Activated CD8-positive, alpha-beta T cell treated with anti-CD3 and anti-CD28 coated beads for 36 hours (primary cell): ENCODE measurements around the gene MICA. TPM values are rescaled to one million over a fixed set of nuclear protein-coding genes. Genes with fewer than 3 reads are reported as not detected.

Experiments
- ATAC-seq: fragments of 200-7000 bp; cut with Tn5 transposase; one replicate; pipeline ENCODE4 v1.10.0; 2021; ENCODE audit warnings: mild to moderate bottlenecking, moderate library complexity
- CTCF ChIA-PET: fragments of 350-600 bp; sonication (Branson Sonifier 250); formaldehyde crosslinking; loops from one replicate; lab custom pipeline; 2021; ENCODE audit warnings: antibody characterized with exemption; lab: Charles Lee
- POLR2A ChIA-PET: fragments of 350-600 bp; sonication (Branson Sonifier 250); formaldehyde crosslinking; loops from one replicate; lab custom pipeline; 2021; ENCODE audit warnings: antibody characterized with exemption; lab: Charles Lee
- DNase-seq: peaks from one replicate; pipeline ENCODE4 v3.0.0-alpha.2; 2020
- H3K27ac Mint-ChIP-seq: one replicate; pipeline ENCODE4 v1.8.0; 2021; ENCODE audit warnings: mild to moderate bottlenecking, mixed read lengths
- H3K27me3 Mint-ChIP-seq: one replicate; pipeline ENCODE4 v1.8.0; 2021; ENCODE audit warnings: mixed read lengths
- H3K36me3 Mint-ChIP-seq: one replicate; pipeline ENCODE4 v1.8.0; 2021; ENCODE audit warnings: low read depth, mixed read lengths
- H3K4me1 Mint-ChIP-seq: one replicate; pipeline ENCODE4 v1.8.0; 2021; ENCODE audit warnings: low read depth, mixed read lengths
- H3K4me3 Mint-ChIP-seq: one replicate; pipeline ENCODE4 v1.8.0; 2021; ENCODE audit warnings: mild to moderate bottlenecking, moderate library complexity, mixed read lengths
- H3K9me3 Mint-ChIP-seq: one replicate; pipeline ENCODE4 v1.8.0; 2021; ENCODE audit warnings: mixed read lengths
- intact Hi-C: fragments of 100-400 bp; cut with micrococcal nuclease; formaldehyde crosslinking; loops from one replicate; pipeline ENCODE4 v1.10.0; 2022
- total RNA-seq, 2 experiments: library from RNA; stranded (reverse); gene quantifications; one replicate each; pipeline ENCODE4 v1.2.3, GENCODE V29; 2021
- TF ChIP-seq, protein P1 (sequence below): fragments of 200-600 bp; IDR thresholded peaks from one replicate; pipeline ENCODE4 v1.8.0; 2022; ENCODE audit warnings: antibody characterized with exemption, mild to moderate bottlenecking

Gene MICA
- 1 to 10 TPM; 5.6 to 6.0 TPM for total RNA-seq

DNA sequence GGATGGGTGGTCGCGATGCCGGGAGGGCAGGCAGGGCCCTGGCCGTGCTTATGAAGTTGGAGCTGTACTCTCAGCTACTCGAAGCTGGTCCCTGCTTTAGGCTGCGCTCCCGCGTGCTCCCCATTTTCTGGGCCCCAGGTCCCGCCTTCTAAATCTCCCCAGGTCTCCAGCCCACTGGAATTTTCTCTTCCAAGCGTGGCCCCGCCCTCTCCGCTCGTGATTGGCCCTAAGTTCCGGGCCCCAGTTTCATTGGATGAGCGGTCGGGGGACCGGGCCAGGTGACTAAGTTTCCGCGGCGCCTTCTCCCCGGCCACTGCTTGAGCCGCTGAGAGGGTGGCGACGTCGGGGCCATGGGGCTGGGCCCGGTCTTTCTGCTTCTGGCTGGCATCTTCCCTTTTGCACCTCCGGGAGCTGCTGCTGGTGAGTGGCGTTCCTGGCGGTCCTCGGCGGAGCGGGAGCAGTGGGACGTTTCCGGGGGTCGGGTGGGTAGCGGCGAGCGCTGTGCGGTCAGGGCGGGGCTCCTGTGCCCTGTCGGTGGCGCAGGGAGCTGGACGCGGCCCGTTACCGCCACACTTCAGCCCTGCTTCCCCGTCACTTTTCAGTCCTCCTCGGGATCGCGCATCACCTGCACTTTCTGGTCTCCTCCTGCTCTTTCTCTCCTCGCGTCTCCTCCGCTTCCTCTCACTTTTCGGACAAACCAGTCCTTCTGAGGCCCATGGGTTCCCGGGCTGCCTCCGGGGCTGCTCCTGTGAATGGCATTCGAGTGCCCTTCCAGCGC lies at the start of gene MICA:
MICA (plus strand) TSS at position 313 of the 778 bp plus-strand sequence; CDS start at position 351, 38 bp downstream.
- ChIA-PET POLR2A (interaction anchor here (0.8 to 1.7 kb wide), 5 partner anchors 12 to 94 kb away, joined by 3 to 8 read pairs (median 3); partner anchors contain the start of gene MICB), CTCF (interaction anchor here (2.1 to 7.9 kb wide), 2 partner anchors 37 to 40 kb away, joined by 5 to 98 read pairs; no protein-coding TSS in a partner anchor)
- Mint-ChIP-seq H3K27ac (peak within 1 kb of the TSS; percentile 71), H3K4me3 (peak within 1 kb of the TSS; percentile 81), H3K27me3 (no peaks in the 10 kb centered on the region), H3K36me3 (peaks cover 2% of the 10 kb centered on the region), H3K4me1 (peaks cover 57% of the 10 kb centered on the region), H3K9me3 (no peaks in the 10 kb centered on the region)
- intact Hi-C loops, result no loop called here
- ATAC-seq, result peak; percentile 68
- TF ChIP-seq, protein P1, sequence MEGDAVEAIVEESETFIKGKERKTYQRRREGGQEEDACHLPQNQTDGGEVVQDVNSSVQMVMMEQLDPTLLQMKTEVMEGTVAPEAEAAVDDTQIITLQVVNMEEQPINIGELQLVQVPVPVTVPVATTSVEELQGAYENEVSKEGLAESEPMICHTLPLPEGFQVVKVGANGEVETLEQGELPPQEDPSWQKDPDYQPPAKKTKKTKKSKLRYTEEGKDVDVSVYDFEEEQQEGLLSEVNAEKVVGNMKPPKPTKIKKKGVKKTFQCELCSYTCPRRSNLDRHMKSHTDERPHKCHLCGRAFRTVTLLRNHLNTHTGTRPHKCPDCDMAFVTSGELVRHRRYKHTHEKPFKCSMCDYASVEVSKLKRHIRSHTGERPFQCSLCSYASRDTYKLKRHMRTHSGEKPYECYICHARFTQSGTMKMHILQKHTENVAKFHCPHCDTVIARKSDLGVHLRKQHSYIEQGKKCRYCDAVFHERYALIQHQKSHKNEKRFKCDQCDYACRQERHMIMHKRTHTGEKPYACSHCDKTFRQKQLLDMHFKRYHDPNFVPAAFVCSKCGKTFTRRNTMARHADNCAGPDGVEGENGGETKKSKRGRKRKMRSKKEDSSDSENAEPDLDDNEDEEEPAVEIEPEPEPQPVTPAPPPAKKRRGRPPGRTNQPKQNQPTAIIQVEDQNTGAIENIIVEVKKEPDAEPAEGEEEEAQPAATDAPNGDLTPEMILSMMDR, result no peak
- DNase-seq, result peak; percentile 77

DNA sequence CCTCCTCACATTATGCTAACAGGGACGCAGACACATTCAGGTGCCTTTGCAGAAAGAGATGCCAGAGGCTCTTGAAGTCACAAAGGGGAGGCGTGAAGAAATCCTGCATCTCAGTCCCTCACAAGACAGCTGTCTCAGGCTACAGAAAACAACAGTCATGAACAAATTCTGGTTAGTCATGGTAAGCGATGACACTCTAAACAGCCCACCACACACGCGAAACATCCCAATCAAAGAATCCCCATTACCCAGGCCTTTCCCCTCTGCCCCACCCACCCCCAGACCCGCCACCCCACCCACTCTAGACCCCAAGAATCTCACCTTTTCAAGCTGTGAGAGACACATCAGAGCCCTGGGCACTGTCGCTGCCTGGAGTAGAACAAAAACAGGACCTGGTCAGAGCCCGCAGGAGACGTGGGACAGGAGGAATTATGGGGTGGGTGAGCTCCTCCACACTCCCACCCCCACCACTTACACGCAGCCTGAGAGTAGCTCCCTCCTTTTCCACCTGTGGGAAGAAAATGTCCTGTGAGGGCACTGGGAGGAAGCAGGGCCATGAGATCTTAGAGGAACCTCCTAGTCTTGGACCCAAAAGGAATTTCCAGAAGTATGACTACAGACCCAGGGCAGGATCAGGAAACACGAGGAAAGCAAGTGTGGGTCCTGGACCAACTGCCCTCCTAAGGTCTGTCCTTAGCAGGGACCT lies 49.1 kb upstream of the MICA start:
- intact Hi-C loops, result loop anchor here (5.0 kb wide), 1 partner anchor 152 kb away; no protein-coding TSS in a partner anchor
- peak overlapping the region; percentile 90 for H3K4me3 Mint-ChIP-seq
- peaks cover 51% of the 10 kb centered on the region for H3K4me1 Mint-ChIP-seq
- no peaks in the 10 kb centered on the region for H3K9me3 Mint-ChIP-seq
- H3K27me3 Mint-ChIP-seq, result no peaks in the 10 kb centered on the region
- TF ChIP-seq, protein P1, result no peak
- ChIA-PET CTCF (interaction anchor here (1.3 to 1.4 kb wide), 2 partner anchors 9 to 12 kb away, joined by 3 to 6 read pairs; no protein-coding TSS in a partner anchor), POLR2A (interaction anchor here (0.7 to 4.6 kb wide), 14 partner anchors 10 to 195 kb away, joined by 3 to 52 read pairs (median 5); partner anchors contain the start of gene TCF19)
- DNase-seq, result no peak
- H3K36me3 Mint-ChIP-seq, result peaks cover 49% of the 10 kb centered on the region
- H3K27ac Mint-ChIP-seq, result peak overlapping the region; percentile 79
- ATAC-seq, result no peak

- H3K27ac Mint-ChIP-seq, result peak overlapping the region; percentile 79
- POLR2A ChIA-PET, result interaction anchor here (0.6 to 4.6 kb wide), 10 partner anchors 10 to 158 kb away, joined by 3 to 52 read pairs (median 7); partner anchors contain the start of gene MICB
- H3K36me3 Mint-ChIP-seq, result peaks cover 49% of the 10 kb centered on the region
- DNase-seq, result peak; percentile 31
- CTCF ChIA-PET, result interaction anchor here (1.4 kb wide), 1 partner anchor 10 kb away, joined by 3 read pairs; no protein-coding TSS in a partner anchor
- H3K27me3 Mint-ChIP-seq, result no peaks in the 10 kb centered on the region
- H3K4me1 Mint-ChIP-seq, result peaks cover 56% of the 10 kb centered on the region
- H3K9me3 Mint-ChIP-seq, result no peaks in the 10 kb centered on the region
- intact Hi-C loops, result loop anchor here (5.0 kb wide), 1 partner anchor 153 kb away; no protein-coding TSS in a partner anchor
- peak overlapping the region; percentile 90 for H3K4me3 Mint-ChIP-seq
- TF ChIP-seq, protein P1, result no peak
- ATAC-seq, result no peak
Measured at GRCh38 chr6:31354864-31355582, 48.4 kb upstream of the MICA start.

DNA sequence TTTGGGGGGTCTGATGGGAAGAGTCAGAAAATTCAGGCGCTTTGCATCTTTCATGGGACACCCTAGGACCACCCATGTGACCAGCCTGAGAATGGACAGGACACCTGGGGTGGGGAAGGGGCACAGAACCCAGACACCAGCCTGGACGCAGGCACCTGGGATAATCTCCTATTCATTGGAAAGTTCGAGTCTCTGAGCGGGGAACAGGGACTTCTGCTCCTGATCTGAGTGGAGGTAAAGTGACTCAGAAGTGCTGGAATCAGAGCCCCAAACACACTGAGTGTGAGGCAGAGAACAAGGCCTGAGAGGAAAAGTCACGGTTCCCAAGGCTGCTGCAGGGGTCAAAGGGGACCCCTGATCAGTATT lies 47.8 kb upstream of the MICA start:
- intact Hi-C loops, result no loop called here
- TF ChIP-seq, protein P1, result no peak
- ATAC-seq, result no peak
- CTCF ChIA-PET, result no interaction called here
- DNase-seq, result no peak
- Mint-ChIP-seq H3K4me3 (peak overlapping the region; percentile 90), H3K4me1 (peaks cover 56% of the 10 kb centered on the region), H3K36me3 (peaks cover 49% of the 10 kb centered on the region), H3K27ac (peak overlapping the region; percentile 79), H3K9me3 (no peaks in the 10 kb centered on the region), H3K27me3 (no peaks in the 10 kb centered on the region)
- POLR2A ChIA-PET, result interaction anchor here (0.6 to 4.6 kb wide), 8 partner anchors 83 to 262 kb away, joined by 3 to 52 read pairs (median 10); partner anchors contain the start of gene MICB
